Fibroblast of lung (primary cell): Measurements from ENCODE around the gene SRRM2.

Experiments used
- CTCF ChIP-seq, 2 donors: IDR thresholded peaks in 1 of 2; conservative IDR thresholded peaks in 1 of 2; 1 replicate in 1 of 2; 2 replicates in 1 of 2; pipeline ENCODE4 v1.5.1; 2011 to 2012; ENCODE audit warnings: low read length in 2 of 2, control low read depth in 1 of 2, inconsistent platforms in 1 of 2, low read depth in 1 of 2, mild to moderate bottlenecking in 1 of 2
- EZH2 ChIP-seq: IDR thresholded peaks from 2 replicates; pipeline ENCODE4 v1.5.1; 2012; ENCODE audit warnings: low read length, control low read depth, mild to moderate bottlenecking; ENCODE audit errors: missing control alignments

GRCh38 chr16:2740476-2740875 lies 12.0 kb upstream of the SRRM2 start:
- no peak for TF ChIP-seq CTCF (conservative IDR thresholded peaks at IDR 0.05 in 1 of 2, IDR thresholded peaks at IDR 0.05 in 1 of 2; ENCODE audit: low read depth in 1 of 2, low read length in 2 of 2)
- no peak for TF ChIP-seq EZH2
